ENCODE measurements around the gene NLRP5. TPM values are rescaled to one million over a fixed set of nuclear protein-coding genes. Genes with fewer than 3 reads are reported as not detected.

NLRP5 gene
- total RNA-seq, 4 donors from 2014 or later = not detected

GRCh38 chr19:56106993-56107392 is 120.4 kb downstream of the NLRP5 start:
- intact Hi-C loops (cut with DNase I) = no loop called here
- 73% methylated on average over 11 of the region's 11 CpGs for WGBS
- no peak for TF ChIP-seq CTCF (IDR thresholded peaks at IDR 0.05)
- no peak for TF ChIP-seq POLR2A (IDR thresholded peaks at IDR 0.05; ENCODE audit: low read depth)
- no peak for TF ChIP-seq EP300 (IDR thresholded peaks at IDR 0.05)
- TF ChIP-seq POLR2AphosphoS5 (IDR thresholded peaks at IDR 0.05) = no peak
- no peaks in the 10 kb centered on the region for H3K9me3 ChIP-seq
- no peak overlapping the region for H3K4me3 ChIP-seq
- peaks cover 2 to 19% (median 15%) of the 10 kb centered on the region in 4 donors for H3K36me3 ChIP-seq
- DNase-seq (ENCODE audit: extremely low spot score) = no peak
- H3K27ac ChIP-seq (replicated peaks in 1 of 4) = peak overlapping the region; percentile 81 to 87 (median 84)
- no peaks in the 10 kb centered on the region for H3K27me3 ChIP-seq
- H3K4me1 ChIP-seq = peaks cover 79 to 90% (median 87%) of the 10 kb centered on the region in 4 donors

- Histone ChIP-seq H3K36me3 (peaks cover 0 to 11% (median 7%) of the 10 kb centered on the region in 4 donors), H3K27ac (replicated peaks in 1 of 4) (peak overlapping the region; percentile 81 to 87 (median 84)), H3K4me1 (peaks cover 86 to 93% (median 92%) of the 10 kb centered on the region in 4 donors), H3K27me3 (no peaks in the 10 kb centered on the region), H3K9me3 (no peaks in the 10 kb centered on the region), H3K4me3 (peak overlapping the region; percentile 40 to 48 (median 45))
- WGBS = 64% methylated on average over 20 of the region's 27 CpGs
- intact Hi-C loops (cut with DNase I) = no loop called here
- TF ChIP-seq EP300 (IDR thresholded peaks at IDR 0.05) (no peak), POLR2A (IDR thresholded peaks at IDR 0.05; ENCODE audit: low read depth) (no peak), CTCF (IDR thresholded peaks at IDR 0.05) (no peak), POLR2AphosphoS5 (IDR thresholded peaks at IDR 0.05) (no peak)
- no peak for DNase-seq (ENCODE audit: extremely low spot score)
Observed at GRCh38 chr19:56107626-56108351, 121.2 kb downstream of the NLRP5 start.

- Histone ChIP-seq H3K36me3 (peaks cover 0 to 6% (median 2%) of the 10 kb centered on the region in 4 donors), H3K9me3 (no peaks in the 10 kb centered on the region), H3K4me3 (peak overlapping the region; percentile 40 to 48 (median 45)), H3K4me1 (peaks cover 89 to 94% (median 92%) of the 10 kb centered on the region in 4 donors), H3K27ac (replicated peaks in 1 of 4) (peak overlapping the region; percentile 81 to 87 (median 84)), H3K27me3 (no peaks in the 10 kb centered on the region)
- intact Hi-C loops (cut with DNase I) = no loop called here
- DNase-seq (ENCODE audit: extremely low spot score) = no peak
- peak in 1 of 2 donors; percentile 34 for TF ChIP-seq POLR2AphosphoS5 (IDR thresholded peaks at IDR 0.05)
- TF ChIP-seq POLR2A (IDR thresholded peaks at IDR 0.05; ENCODE audit: low read depth) = no peak
- 35% methylated on average over 22 of the region's 24 CpGs for WGBS
Observed at GRCh38 chr19:56108447-56109195, 122.0 kb downstream of the NLRP5 start.

- Histone ChIP-seq H3K27ac (replicated peaks in 1 of 4) (peak overlapping the region; percentile 81 to 87 (median 84)), H3K36me3 (peaks cover 0 to 6% (median 2%) of the 10 kb centered on the region in 4 donors), H3K4me1 (peaks cover 95 to 100% (median 98%) of the 10 kb centered on the region in 4 donors), H3K9me3 (no peaks in the 10 kb centered on the region), H3K27me3 (no peaks in the 10 kb centered on the region), H3K4me3 (peak overlapping the region; percentile 40 to 48 (median 45))
- DNase-seq (ENCODE audit: extremely low spot score) = no peak
- WGBS = 63% methylated on average over 10 of the region's 13 CpGs
- TF ChIP-seq CTCF (IDR thresholded peaks at IDR 0.05) = no peak
- intact Hi-C loops (cut with DNase I) = no loop called here
Observed at GRCh38 chr19:56109226-56109625, 122.7 kb downstream of the NLRP5 start.

Data from esophagus muscularis mucosa (tissue), 4 donors.